ENCODE measurements around the gene CASP6.

The CASP6 gene

DNA sequence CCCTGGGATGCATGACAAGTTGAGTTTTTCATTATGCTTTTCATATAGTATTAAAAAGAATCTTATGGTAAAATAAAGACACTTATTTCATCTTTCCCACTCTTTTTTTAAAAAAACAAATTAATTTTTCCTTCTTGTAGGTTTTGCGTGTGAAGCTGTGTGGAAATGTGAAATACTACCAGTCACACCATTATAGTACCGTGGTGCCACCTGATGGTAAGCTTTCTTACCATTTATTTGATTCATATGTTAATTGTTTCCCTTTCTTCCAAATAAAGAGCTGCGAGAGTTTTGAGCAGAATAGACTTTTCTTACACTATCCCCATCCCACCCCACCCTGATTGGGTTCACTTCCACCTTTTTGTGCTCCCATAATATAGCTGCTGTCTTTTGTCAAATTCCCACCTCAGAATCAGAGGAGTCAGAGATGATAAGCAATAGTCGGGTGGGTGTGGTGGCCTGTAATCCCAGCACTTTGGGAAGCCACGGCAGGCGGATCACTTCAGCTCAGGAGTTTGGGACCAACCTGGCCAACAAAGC lies 44.3 kb downstream of the CASP6 start:
- peaks cover 0 to 47% (median 0%) of the 10 kb centered on the region in 11 experiments; a peak in 4 of 22 replicates for H3K36me3 ChIP-seq
- no peak overlapping the region for H3K4me3 ChIP-seq
- no peak overlapping the region for H3K4me2 ChIP-seq
- no peaks in the 10 kb centered on the region for H3K9me3 ChIP-seq (replicated peaks in 1 of 11)
- no peak for TF ChIP-seq Cebpa-rat (IDR thresholded peaks at IDR 0.05)
- no peaks in the 10 kb centered on the region for H3K4me1 ChIP-seq
- no peak overlapping the region for H3K27ac ChIP-seq
- no peaks in the 10 kb centered on the region for H3K27me3 ChIP-seq
- no peak overlapping the region for H3K9ac ChIP-seq
- peaks cover 0 to 12% (median 0%) of the 10 kb centered on the region in 11 experiments; a peak in 2 of 22 replicates for H4K20me1 ChIP-seq

DNA sequence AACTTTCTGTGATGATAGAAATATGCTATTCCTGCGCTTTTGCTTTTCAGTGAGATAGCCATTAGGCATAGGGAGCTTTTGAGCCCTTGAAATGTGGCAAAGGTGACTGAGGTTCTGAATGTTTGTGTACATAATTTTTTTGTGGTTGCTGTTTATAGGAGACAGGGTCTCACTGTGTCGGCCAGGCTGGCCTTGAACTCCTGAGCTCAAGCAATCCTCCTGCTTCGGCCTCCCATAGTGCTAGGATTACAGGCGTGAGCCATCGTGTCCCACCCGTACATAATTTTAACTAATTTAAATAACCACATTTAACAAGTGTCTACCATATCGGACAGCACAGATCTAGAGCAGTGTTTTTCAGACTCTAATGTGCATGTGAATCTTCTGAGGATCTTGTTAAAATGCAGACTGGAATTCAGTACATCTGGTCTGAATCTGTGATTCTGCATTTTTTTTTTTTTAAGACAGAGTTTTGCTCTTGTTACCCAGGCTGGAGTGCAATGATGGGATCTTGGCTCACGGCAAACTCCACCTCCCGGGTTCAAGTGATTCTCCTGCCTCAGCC lies 45.3 kb downstream of the CASP6 start:
- peaks cover 3 to 8% (median 4%) of the 10 kb centered on the region in 11 experiments; a peak in 17 of 22 replicates for H3K9me3 ChIP-seq (replicated peaks in 1 of 11)
- H3K4me1 ChIP-seq = no peaks in the 10 kb centered on the region
- H3K4me3 ChIP-seq = no peak overlapping the region
- no peak overlapping the region for H3K4me2 ChIP-seq
- no peaks in the 10 kb centered on the region for H3K27me3 ChIP-seq
- TF ChIP-seq Cebpa-rat (IDR thresholded peaks at IDR 0.05) = no peak
- H3K27ac ChIP-seq = no peak overlapping the region
- H3K9ac ChIP-seq = no peak overlapping the region
- peaks cover 0 to 38% (median 1%) of the 10 kb centered on the region in 11 experiments; a peak in 6 of 22 replicates for H3K36me3 ChIP-seq
- peaks cover 0 to 12% (median 0%) of the 10 kb centered on the region in 11 experiments; a peak in 2 of 22 replicates for H4K20me1 ChIP-seq

DNA sequence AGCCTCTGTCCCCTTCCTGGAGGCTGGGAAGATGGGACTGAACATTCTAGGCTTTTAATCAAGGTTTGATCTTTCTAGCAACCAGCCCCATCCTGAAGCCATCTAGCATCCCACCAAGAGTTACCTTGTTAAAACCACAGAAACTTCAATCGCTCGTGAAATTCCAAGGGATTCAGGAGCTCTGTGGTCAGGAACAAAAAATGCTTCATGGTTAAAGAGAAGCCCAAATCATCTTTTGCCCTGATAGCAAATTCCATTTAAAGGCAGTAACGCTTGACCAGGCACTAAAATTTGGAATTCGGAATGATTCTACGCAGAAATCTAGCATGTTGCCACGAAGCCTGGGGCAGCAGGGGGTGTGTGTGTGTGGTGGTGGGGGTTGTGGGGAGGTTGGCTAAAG lies 47.8 kb downstream of the CASP6 start:
- Histone ChIP-seq H3K9me3 (replicated peaks in 1 of 11) (peaks cover 11 to 24% (median 17%) of the 10 kb centered on the region in 11 experiments; a peak in 21 of 22 replicates), H3K4me3 (no peak overlapping the region)
- no peak for TF ChIP-seq Cebpa-rat (IDR thresholded peaks at IDR 0.05)

DNA sequence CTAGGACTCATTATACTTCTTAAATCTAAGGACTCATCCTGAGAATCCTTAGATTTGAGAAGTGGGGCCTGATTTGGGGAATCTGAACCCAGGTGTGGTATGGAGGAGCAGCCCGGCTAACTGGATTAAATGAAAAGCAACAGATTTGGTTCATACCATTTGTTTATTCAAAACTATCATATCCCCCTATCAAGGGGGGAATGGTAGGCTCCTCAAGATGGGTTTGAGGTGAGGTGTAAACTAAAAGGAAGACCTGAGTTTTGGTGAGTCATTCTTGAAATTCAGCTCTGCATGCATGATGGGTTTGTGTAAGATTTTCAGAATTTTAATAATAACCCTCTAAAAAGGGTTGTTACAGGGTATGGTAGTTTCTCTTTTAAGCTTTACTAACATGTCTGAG lies 53.4 kb downstream of the CASP6 start:
- Histone ChIP-seq H3K4me2 (no peak overlapping the region), H3K9ac (no peak overlapping the region), H3K9me3 (replicated peaks in 1 of 11) (peaks cover 25 to 47% (median 41%) of the 10 kb centered on the region in 11 experiments), H4K20me1 (peaks cover 0 to 6% (median 0%) of the 10 kb centered on the region in 11 experiments; a peak in 1 of 22 replicates), H3K4me1 (no peaks in the 10 kb centered on the region), H3K27ac (no peak overlapping the region), H3K36me3 (peaks cover 0 to 38% (median 10%) of the 10 kb centered on the region in 11 experiments; a peak in 12 of 22 replicates), H3K27me3 (no peaks in the 10 kb centered on the region), H3K4me3 (no peak overlapping the region)
- TF ChIP-seq Cebpa-rat (IDR thresholded peaks at IDR 0.05) = no peak

More for the DNA sequence above, 47.8 kb downstream of the CASP6 start:
- H3K27me3 ChIP-seq = no peaks in the 10 kb centered on the region
- no peak overlapping the region for H3K4me2 ChIP-seq
- H3K27ac ChIP-seq = no peak overlapping the region
- peaks cover 0 to 12% (median 0%) of the 10 kb centered on the region in 11 experiments; a peak in 2 of 22 replicates for H4K20me1 ChIP-seq
- H3K9ac ChIP-seq = no peak overlapping the region
- peaks cover 0 to 27% (median 7%) of the 10 kb centered on the region in 11 experiments; a peak in 11 of 22 replicates for H3K36me3 ChIP-seq
- H3K4me1 ChIP-seq = no peaks in the 10 kb centered on the region

DNA sequence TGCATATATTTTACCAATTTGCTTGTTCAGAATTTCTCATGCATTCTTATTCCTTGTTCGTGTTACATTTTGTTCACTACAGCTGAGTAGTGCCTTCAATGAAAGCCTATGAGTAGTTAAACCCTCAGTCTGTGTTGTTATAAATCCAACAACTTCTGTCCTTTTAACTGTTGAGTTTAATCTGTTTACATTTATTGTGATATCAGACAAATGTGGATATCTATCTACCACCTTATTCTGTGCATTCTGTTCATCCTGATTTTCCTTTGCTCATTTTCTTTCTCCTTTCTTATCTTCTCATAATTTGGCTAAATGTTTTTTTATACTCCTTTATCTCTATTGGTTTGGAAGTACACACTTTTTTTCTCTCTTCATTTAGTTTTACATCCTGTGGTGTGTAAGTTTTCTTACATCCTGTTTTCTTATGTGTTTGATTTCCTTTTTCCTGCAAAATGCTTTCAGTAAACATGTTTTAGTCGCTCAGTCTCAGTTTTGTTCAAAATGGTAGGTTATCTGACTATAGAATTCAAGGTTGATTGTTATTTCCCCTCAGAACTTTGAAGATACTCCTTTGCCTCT lies 54.2 kb downstream of the CASP6 start:
- Histone ChIP-seq H3K4me3 (no peak overlapping the region), H3K36me3 (peaks cover 0 to 38% (median 10%) of the 10 kb centered on the region in 11 experiments; a peak in 12 of 22 replicates), H3K9ac (no peak overlapping the region), H4K20me1 (peaks cover 0 to 6% (median 0%) of the 10 kb centered on the region in 11 experiments; a peak in 1 of 22 replicates), H3K9me3 (replicated peaks in 1 of 11) (peaks cover 25 to 47% (median 41%) of the 10 kb centered on the region in 11 experiments), H3K27me3 (no peaks in the 10 kb centered on the region), H3K4me1 (no peaks in the 10 kb centered on the region), H3K4me2 (no peak overlapping the region), H3K27ac (no peak overlapping the region)
- no peak for TF ChIP-seq Cebpa-rat (IDR thresholded peaks at IDR 0.05)

DNA sequence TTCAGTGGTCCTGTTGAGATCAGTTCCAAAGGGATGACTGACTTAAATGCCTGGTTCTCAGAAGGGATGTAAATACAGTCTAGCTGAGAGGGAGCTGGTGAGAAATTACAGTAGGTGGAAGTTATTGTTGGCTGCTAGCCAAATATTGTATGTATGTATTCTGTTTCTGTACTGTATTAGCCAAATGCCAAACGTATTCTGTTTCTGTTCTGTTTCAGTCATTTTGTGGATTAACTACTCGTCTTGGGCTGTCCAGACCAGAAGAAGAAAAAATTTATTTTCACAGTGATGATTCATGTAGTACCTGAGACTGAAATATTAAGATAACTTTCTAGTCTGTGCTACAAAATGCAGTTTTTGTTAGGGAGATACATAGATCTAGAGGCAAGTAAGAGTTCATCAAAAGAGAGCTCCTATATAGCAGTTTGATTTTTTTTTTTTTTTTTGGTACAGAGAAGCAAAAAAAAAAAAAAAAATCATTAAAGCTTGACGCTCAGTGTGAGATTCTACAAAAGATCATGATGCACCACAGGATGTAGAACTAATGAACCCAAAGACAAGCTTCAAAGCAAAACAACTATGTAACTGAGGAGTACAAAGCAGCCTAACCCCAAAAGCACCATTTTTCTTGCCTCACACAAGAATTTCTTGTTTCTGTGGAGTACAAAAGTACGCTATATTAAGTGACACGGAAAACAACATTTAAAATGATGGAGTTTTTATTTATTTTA lies 54.8 kb downstream of the CASP6 start:
- H4K20me1 ChIP-seq = peaks cover 0 to 6% (median 0%) of the 10 kb centered on the region in 11 experiments; a peak in 1 of 22 replicates
- no peak for TF ChIP-seq Cebpa-rat (IDR thresholded peaks at IDR 0.05)
- H3K9me3 ChIP-seq (replicated peaks in 1 of 11) = peaks cover 25 to 47% (median 39%) of the 10 kb centered on the region in 11 experiments
- H3K4me1 ChIP-seq = no peaks in the 10 kb centered on the region
- peaks cover 0 to 38% (median 10%) of the 10 kb centered on the region in 11 experiments; a peak in 12 of 22 replicates for H3K36me3 ChIP-seq
- H3K27me3 ChIP-seq = no peaks in the 10 kb centered on the region
- no peak overlapping the region for H3K4me2 ChIP-seq
- no peak overlapping the region for H3K9ac ChIP-seq
- H3K27ac ChIP-seq = no peak overlapping the region
- H3K4me3 ChIP-seq = no peak overlapping the region

DNA sequence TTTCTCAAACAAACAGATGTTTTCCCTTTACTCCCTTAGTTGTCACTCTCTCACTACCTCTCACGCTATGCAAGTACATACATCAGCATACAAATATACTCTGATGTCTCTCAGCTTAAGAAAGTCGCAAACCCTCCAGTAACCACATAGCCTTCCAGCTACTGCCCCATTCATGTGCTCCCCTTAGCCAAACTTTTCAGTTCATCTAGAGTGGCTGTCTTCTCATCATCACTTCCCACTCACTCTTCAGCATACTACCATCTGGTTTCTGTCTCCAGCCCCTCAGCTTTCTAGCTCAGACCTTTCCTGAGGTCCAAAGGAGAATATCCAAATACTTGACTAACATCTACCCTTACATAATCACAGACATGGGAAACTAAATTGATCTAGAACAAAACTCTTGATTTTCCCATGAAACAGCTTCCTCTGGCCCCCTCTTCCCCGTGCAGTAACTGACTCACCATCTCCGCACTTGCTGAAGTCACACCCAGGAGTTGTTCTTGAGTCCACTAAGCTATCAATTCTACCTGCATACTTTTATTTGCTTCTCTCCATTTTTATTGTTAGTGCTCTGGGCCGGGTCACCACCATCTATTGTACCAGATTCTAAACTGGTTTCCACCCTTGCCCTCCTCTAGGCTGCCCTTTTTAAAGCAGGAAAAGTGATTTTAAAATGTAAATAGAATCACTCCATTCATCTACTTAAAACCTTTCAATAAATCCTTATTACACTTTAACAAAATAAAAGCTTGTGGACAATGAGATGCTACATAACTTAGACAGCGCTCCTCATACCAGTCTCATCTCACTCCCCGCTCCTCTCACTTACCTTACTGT lies 57.2 kb downstream of the CASP6 start:
- H3K4me2 ChIP-seq = no peak overlapping the region
- H3K4me3 ChIP-seq = no peak overlapping the region
- no peaks in the 10 kb centered on the region for H3K27me3 ChIP-seq
- H4K20me1 ChIP-seq = peaks cover 0 to 6% (median 0%) of the 10 kb centered on the region in 11 experiments; a peak in 2 of 22 replicates
- TF ChIP-seq Cebpa-rat (IDR thresholded peaks at IDR 0.05) = no peak
- H3K27ac ChIP-seq = no peak overlapping the region
- H3K36me3 ChIP-seq = peaks cover 0 to 24% (median 3%) of the 10 kb centered on the region in 11 experiments; a peak in 5 of 22 replicates
- no peak overlapping the region for H3K9ac ChIP-seq
- no peaks in the 10 kb centered on the region for H3K4me1 ChIP-seq
- H3K9me3 ChIP-seq (replicated peaks in 1 of 11) = peaks cover 14 to 28% (median 24%) of the 10 kb centered on the region in 11 experiments; a peak in 20 of 22 replicates

DNA sequence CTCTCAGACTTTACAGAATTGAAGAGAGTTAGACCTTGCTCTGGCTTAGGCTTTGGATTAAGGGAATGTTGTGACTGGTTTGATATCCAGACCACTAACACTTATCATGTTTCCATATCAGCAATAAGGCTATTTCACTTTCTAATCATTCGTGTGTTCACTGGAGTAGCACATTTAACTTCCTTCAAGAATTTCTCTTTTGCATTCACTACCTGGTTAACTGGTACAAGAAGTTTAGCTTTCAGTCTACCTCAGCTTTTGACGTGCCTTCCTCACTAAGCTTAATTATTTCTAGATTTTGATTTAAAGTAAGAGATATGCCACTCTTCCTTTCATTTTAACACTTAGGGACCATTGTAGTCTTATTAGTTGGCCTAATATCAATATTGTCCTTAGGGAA lies 62.6 kb downstream of the CASP6 start:
- Histone ChIP-seq H3K9me3 (replicated peaks in 1 of 11) (peaks cover 23 to 41% (median 27%) of the 10 kb centered on the region in 11 experiments; a peak in 21 of 22 replicates), H3K4me3 (no peak overlapping the region), H4K20me1 (peaks cover 0 to 5% (median 0%) of the 10 kb centered on the region in 11 experiments; a peak in 2 of 22 replicates), H3K9ac (no peak overlapping the region), H3K36me3 (peaks cover 0 to 30% (median 0%) of the 10 kb centered on the region in 11 experiments; a peak in 4 of 22 replicates), H3K4me2 (no peak overlapping the region), H3K27me3 (no peaks in the 10 kb centered on the region), H3K27ac (no peak overlapping the region), H3K4me1 (no peaks in the 10 kb centered on the region)
- no peak for TF ChIP-seq Cebpa-rat (IDR thresholded peaks at IDR 0.05)
